ENCODE measurements around the gene ETV1. TPM values are rescaled to one million over a fixed set of nuclear protein-coding genes. Genes with fewer than 3 reads are reported as not detected.

ETV1 gene
- total RNA-seq, 1 experiment from 2014 or later, result 7.4 TPM

DNA sequence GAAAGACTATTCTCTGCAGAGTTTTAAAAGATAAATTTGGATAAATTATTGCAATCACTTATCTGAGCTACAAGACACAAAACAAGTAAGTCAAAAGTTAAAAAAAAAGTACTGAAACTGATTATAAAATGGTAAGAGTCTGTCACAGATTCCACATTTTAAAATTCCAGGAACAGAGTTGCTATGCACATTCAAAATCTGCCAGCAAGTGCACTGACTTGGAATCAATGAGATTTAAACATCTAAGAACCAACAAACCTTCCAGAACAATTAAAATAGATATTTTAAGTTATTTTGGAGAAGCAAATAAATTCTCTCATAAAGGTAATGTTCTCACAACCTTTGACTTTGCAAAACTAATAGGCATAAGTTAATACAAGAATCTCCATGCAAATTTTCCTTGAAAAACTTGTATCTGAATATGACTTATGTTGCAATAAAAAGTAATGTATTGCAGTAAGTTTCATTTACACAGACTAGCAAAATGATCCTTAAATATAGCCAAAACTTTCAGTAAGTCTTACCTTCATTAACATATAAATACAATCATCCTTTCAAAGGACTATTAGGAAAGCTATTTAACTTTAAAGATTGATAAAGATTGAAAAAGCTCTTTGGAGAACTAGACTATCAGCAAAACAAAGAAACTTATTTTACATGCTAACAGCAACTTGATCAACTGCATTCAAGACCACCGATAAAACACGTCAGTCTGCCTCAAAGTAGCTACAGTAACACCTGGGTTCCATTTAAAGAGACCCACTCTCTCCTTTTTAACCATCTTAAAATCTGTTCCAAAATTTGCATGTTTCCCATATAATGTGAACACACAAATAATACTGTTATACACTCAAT, 4.4 kb downstream of the ETV1 start:
- POLR2A ChIA-PET, result no interaction called here
- intact Hi-C loops (cut with micrococcal nuclease; ENCODE audit: unreplicated experiment), result loop anchor here (10.0 kb wide), 1 partner anchor 700 kb away; no protein-coding TSS in a partner anchor
- H3K27ac ChIP-seq (ENCODE audit: low read length), result no peak overlapping the region
- BruUV-seq (replicated peaks), result no TSS peak
- H3K27me3 ChIP-seq (ENCODE audit: control insufficient read depth, insufficient read depth, low read length), result no peaks in the 10 kb centered on the region
- CTCF ChIA-PET, result no interaction called here
- no peak overlapping the region for H3K4me3 ChIP-seq (ENCODE audit: low read depth in 2 of 2, low read length in 2 of 2)
- H3K4me1 ChIP-seq (ENCODE audit: control insufficient read depth, insufficient read depth, low read length), result peaks cover 10% of the 10 kb centered on the region
- DNase-seq (ENCODE audit: low read depth, low spot score) (no peak), ATAC-seq (no peak)
- H3K36me3 ChIP-seq (ENCODE audit: control insufficient read depth, insufficient read depth, low read length), result no peaks in the 10 kb centered on the region
- TF ChIP-seq POLR2AphosphoS5 (IDR thresholded peaks at IDR 0.05; ENCODE audit: low read depth, low read length) (no peak), TCF7L2 (IDR thresholded peaks at IDR 0.05; ENCODE audit: low read depth, low read length) (no peak), SIN3A (IDR thresholded peaks at IDR 0.05; ENCODE audit: borderline replicate concordance, insufficient read depth, low read depth, low read length) (no peak)
- TF ChIP-seq, protein P1, sequence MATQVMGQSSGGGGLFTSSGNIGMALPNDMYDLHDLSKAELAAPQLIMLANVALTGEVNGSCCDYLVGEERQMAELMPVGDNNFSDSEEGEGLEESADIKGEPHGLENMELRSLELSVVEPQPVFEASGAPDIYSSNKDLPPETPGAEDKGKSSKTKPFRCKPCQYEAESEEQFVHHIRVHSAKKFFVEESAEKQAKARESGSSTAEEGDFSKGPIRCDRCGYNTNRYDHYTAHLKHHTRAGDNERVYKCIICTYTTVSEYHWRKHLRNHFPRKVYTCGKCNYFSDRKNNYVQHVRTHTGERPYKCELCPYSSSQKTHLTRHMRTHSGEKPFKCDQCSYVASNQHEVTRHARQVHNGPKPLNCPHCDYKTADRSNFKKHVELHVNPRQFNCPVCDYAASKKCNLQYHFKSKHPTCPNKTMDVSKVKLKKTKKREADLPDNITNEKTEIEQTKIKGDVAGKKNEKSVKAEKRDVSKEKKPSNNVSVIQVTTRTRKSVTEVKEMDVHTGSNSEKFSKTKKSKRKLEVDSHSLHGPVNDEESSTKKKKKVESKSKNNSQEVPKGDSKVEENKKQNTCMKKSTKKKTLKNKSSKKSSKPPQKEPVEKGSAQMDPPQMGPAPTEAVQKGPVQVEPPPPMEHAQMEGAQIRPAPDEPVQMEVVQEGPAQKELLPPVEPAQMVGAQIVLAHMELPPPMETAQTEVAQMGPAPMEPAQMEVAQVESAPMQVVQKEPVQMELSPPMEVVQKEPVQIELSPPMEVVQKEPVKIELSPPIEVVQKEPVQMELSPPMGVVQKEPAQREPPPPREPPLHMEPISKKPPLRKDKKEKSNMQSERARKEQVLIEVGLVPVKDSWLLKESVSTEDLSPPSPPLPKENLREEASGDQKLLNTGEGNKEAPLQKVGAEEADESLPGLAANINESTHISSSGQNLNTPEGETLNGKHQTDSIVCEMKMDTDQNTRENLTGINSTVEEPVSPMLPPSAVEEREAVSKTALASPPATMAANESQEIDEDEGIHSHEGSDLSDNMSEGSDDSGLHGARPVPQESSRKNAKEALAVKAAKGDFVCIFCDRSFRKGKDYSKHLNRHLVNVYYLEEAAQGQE (IDR thresholded peaks at IDR 0.05; ENCODE audit: insufficient read depth in 1 of 2, low read depth in 2 of 2, low read length in 1 of 2), result no peak
- TF ChIP-seq, protein P2, sequence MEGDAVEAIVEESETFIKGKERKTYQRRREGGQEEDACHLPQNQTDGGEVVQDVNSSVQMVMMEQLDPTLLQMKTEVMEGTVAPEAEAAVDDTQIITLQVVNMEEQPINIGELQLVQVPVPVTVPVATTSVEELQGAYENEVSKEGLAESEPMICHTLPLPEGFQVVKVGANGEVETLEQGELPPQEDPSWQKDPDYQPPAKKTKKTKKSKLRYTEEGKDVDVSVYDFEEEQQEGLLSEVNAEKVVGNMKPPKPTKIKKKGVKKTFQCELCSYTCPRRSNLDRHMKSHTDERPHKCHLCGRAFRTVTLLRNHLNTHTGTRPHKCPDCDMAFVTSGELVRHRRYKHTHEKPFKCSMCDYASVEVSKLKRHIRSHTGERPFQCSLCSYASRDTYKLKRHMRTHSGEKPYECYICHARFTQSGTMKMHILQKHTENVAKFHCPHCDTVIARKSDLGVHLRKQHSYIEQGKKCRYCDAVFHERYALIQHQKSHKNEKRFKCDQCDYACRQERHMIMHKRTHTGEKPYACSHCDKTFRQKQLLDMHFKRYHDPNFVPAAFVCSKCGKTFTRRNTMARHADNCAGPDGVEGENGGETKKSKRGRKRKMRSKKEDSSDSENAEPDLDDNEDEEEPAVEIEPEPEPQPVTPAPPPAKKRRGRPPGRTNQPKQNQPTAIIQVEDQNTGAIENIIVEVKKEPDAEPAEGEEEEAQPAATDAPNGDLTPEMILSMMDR (IDR thresholded peaks at IDR 0.05), result no peak
- no peaks in the 10 kb centered on the region for H3K9me3 ChIP-seq (ENCODE audit: control insufficient read depth, insufficient read depth, low read depth, low read length)
- in situ Hi-C loops (cut with HindIII; ENCODE audit: low pct_unique_long_range_greater_than_20kb, low sequenced_read_pairs), result no loop called here

DNA sequence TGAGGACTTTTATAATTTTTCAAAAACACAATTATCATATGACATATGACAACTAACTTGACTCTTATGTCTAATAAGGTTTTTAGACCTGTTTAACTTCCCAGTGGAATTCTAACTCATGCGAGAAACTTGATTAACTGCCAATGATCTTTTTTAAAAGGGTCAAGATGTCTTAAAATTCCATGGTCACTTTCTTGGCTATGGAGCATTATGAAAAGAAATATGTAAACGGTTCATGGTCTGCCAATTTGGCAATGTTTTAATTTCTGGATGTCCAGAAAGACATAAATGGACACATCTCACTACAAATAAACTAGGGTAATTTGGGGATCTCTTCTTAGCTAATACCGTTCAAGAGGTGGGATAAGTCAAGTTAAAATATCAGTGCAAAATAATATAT, 5.4 kb downstream of the ETV1 start:
- Histone ChIP-seq H3K27me3 (ENCODE audit: control insufficient read depth, insufficient read depth, low read length) (no peaks in the 10 kb centered on the region), H3K9me3 (ENCODE audit: control insufficient read depth, insufficient read depth, low read depth, low read length) (no peaks in the 10 kb centered on the region), H3K27ac (ENCODE audit: low read length) (no peak overlapping the region), H3K36me3 (ENCODE audit: control insufficient read depth, insufficient read depth, low read length) (no peaks in the 10 kb centered on the region), H3K4me1 (ENCODE audit: control insufficient read depth, insufficient read depth, low read length) (peaks cover 10% of the 10 kb centered on the region), H3K4me3 (ENCODE audit: low read depth in 2 of 2, low read length in 2 of 2) (no peak overlapping the region)
- CTCF ChIA-PET, result no interaction called here
- in situ Hi-C loops (cut with HindIII; ENCODE audit: low pct_unique_long_range_greater_than_20kb, low sequenced_read_pairs), result no loop called here
- DNase-seq (ENCODE audit: low read depth, low spot score) (no peak), ATAC-seq (no peak)
- no TSS peak for BruUV-seq (replicated peaks)
- POLR2A ChIA-PET, result no interaction called here
- intact Hi-C loops (cut with micrococcal nuclease; ENCODE audit: unreplicated experiment), result loop anchor here (10.0 kb wide), 1 partner anchor 699 kb away; no protein-coding TSS in a partner anchor
- TF ChIP-seq, protein P1 (IDR thresholded peaks at IDR 0.05; ENCODE audit: insufficient read depth in 1 of 2, low read depth in 2 of 2, low read length in 1 of 2), result no peak
- TF ChIP-seq, protein P2 (IDR thresholded peaks at IDR 0.05), result no peak
- TF ChIP-seq POLR2AphosphoS5 (IDR thresholded peaks at IDR 0.05; ENCODE audit: low read depth, low read length) (no peak), SIN3A (IDR thresholded peaks at IDR 0.05; ENCODE audit: borderline replicate concordance, insufficient read depth, low read depth, low read length) (no peak), TCF7L2 (IDR thresholded peaks at IDR 0.05; ENCODE audit: low read depth, low read length) (no peak)

All from Panc1 (cell line).